ENCODE results near the gene CPEB3.

DNA sequence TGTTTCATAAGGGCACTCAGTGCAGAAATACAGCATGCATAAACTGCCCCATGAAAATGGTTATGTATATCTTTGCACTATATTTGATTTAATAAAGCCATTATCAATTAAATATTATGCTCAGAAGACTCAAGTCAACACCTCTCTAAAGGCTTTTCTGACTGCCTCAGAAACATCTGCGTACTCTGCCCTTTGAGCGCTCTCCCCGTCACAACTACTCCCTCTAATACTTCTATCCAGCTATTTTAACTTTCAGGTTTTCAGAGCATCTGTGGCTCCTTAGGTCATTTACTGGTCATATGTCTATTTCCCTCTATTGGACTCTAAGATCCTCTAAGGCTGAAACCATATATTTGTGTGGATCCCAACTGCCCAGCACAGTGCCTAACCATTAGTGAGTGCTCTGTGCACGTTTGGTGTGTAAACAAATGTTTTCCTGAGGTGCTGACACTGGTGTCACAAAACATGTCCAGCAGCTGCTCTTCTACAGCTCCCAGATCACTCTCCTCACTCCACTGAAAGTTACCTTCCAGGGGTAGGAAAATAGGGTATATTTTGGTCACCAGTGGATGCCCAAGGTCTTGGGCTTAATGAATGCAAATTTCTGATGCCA lies 188.2 kb downstream of the CPEB3 start:
- TF ChIP-seq, protein P1, sequence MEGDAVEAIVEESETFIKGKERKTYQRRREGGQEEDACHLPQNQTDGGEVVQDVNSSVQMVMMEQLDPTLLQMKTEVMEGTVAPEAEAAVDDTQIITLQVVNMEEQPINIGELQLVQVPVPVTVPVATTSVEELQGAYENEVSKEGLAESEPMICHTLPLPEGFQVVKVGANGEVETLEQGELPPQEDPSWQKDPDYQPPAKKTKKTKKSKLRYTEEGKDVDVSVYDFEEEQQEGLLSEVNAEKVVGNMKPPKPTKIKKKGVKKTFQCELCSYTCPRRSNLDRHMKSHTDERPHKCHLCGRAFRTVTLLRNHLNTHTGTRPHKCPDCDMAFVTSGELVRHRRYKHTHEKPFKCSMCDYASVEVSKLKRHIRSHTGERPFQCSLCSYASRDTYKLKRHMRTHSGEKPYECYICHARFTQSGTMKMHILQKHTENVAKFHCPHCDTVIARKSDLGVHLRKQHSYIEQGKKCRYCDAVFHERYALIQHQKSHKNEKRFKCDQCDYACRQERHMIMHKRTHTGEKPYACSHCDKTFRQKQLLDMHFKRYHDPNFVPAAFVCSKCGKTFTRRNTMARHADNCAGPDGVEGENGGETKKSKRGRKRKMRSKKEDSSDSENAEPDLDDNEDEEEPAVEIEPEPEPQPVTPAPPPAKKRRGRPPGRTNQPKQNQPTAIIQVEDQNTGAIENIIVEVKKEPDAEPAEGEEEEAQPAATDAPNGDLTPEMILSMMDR (IDR thresholded peaks at IDR 0.05; ENCODE audit: low read depth, low read length, missing input control), result no peak
- TF ChIP-seq EGR1 (IDR thresholded peaks at IDR 0.05; ENCODE audit: low read depth in 2 of 2), result no peak
- TF ChIP-seq, protein P2, sequence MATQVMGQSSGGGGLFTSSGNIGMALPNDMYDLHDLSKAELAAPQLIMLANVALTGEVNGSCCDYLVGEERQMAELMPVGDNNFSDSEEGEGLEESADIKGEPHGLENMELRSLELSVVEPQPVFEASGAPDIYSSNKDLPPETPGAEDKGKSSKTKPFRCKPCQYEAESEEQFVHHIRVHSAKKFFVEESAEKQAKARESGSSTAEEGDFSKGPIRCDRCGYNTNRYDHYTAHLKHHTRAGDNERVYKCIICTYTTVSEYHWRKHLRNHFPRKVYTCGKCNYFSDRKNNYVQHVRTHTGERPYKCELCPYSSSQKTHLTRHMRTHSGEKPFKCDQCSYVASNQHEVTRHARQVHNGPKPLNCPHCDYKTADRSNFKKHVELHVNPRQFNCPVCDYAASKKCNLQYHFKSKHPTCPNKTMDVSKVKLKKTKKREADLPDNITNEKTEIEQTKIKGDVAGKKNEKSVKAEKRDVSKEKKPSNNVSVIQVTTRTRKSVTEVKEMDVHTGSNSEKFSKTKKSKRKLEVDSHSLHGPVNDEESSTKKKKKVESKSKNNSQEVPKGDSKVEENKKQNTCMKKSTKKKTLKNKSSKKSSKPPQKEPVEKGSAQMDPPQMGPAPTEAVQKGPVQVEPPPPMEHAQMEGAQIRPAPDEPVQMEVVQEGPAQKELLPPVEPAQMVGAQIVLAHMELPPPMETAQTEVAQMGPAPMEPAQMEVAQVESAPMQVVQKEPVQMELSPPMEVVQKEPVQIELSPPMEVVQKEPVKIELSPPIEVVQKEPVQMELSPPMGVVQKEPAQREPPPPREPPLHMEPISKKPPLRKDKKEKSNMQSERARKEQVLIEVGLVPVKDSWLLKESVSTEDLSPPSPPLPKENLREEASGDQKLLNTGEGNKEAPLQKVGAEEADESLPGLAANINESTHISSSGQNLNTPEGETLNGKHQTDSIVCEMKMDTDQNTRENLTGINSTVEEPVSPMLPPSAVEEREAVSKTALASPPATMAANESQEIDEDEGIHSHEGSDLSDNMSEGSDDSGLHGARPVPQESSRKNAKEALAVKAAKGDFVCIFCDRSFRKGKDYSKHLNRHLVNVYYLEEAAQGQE (IDR thresholded peaks at IDR 0.05), result no peak
- TF ChIP-seq RAD21 (IDR thresholded peaks at IDR 0.05), result no peak
- TF ChIP-seq TAF1 (conservative IDR thresholded peaks at IDR 0.05), result no peak
- no peak for TF ChIP-seq FOXA1 (IDR thresholded peaks at IDR 0.05)
- TF ChIP-seq SP1 (IDR thresholded peaks at IDR 0.05), result peak; percentile 15
- TF ChIP-seq, protein P3, sequence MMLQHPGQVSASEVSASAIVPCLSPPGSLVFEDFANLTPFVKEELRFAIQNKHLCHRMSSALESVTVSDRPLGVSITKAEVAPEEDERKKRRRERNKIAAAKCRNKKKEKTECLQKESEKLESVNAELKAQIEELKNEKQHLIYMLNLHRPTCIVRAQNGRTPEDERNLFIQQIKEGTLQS (IDR thresholded peaks at IDR 0.05), result no peak
- TF ChIP-seq, protein P4, sequence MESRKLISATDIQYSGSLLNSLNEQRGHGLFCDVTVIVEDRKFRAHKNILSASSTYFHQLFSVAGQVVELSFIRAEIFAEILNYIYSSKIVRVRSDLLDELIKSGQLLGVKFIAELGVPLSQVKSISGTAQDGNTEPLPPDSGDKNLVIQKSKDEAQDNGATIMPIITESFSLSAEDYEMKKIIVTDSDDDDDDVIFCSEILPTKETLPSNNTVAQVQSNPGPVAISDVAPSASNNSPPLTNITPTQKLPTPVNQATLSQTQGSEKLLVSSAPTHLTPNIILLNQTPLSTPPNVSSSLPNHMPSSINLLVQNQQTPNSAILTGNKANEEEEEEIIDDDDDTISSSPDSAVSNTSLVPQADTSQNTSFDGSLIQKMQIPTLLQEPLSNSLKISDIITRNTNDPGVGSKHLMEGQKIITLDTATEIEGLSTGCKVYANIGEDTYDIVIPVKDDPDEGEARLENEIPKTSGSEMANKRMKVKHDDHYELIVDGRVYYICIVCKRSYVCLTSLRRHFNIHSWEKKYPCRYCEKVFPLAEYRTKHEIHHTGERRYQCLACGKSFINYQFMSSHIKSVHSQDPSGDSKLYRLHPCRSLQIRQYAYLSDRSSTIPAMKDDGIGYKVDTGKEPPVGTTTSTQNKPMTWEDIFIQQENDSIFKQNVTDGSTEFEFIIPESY (IDR thresholded peaks at IDR 0.05), result no peak
- TF ChIP-seq JUND (IDR thresholded peaks at IDR 0.05), result no peak
- TF ChIP-seq, protein P5, sequence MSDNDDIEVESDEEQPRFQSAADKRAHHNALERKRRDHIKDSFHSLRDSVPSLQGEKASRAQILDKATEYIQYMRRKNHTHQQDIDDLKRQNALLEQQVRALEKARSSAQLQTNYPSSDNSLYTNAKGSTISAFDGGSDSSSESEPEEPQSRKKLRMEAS (IDR thresholded peaks at IDR 0.05), result no peak
- no peak for TF ChIP-seq RXRA (IDR thresholded peaks at IDR 0.05)

All from liver (tissue), 3 donors.